GM21367 (cell line): ENCODE data around the gene METTL1.
"Not testable (repeated sequence)": the region's sequence is repeated elsewhere in the genome, so short reads cannot be mapped to it uniquely, and the experiment has no call there.

ENCODE experiments used
- ATAC-seq: cut with Tn5 transposase; IDR thresholded peaks from one replicate; pipeline ENCODE4 v1.9.1; 2021; ENCODE audit not compliant: unreplicated experiment

METTL1 gene

DNA sequence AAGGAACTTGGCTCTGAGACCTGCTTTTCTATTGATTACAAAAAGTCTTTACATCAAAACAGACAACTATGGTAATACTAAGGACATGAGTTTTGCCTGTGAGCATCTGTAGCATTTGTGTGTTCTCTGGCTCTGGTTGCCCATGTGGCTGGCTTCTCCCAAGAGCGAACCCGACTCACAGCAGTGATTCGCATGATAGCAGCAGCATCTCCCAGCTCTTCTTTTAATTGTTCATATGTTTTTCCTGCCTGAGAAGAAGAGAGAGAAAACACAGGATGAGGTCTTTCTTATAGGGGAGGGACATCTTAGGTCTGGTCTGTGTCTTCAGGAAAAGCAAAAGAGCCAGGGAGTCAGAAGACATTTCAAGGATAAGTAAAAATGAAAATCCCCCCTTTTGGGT lies 29.1 kb upstream of the METTL1 start:
- ATAC-seq, result no peak

DNA sequence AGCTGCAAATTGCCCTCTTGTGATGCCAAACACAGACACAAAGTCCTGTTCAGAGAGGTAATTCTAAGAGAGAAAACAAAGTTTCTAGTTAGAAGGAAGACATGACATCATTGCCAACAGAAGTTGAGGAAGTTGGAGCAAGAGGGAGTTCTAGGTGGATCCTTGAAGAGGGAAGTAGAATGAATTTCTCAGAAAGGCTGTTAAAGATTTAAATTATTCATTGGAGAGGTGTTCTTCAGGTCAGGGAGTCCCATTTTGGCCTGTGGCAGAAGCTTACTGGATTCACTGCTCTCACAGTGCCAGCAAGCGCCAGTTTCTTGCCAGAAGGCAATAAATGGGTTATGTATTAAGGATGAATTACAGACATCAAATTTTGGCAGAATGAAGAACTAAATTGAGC lies 26.0 kb upstream of the METTL1 start:
- no peak for ATAC-seq

DNA sequence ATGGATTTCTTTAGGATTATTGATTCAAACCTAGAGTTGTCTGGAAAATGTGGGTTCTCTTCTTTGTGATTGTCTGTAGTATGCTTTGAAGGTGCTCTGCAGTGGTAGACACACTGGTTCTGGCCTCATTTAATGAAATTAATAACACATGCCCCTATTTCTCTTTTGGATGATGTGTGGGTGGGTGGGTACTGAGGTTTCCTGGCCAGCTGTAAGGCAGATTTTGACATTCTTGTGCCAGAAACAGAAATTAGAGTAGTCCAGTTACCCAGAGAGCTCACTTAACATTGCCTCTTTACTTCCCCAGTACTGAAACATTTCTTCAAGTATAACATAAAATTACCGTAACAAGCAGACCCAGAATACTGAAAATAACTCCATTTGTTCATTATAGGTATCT lies 25.1 kb upstream of the METTL1 start:
- ATAC-seq, result no peak

DNA sequence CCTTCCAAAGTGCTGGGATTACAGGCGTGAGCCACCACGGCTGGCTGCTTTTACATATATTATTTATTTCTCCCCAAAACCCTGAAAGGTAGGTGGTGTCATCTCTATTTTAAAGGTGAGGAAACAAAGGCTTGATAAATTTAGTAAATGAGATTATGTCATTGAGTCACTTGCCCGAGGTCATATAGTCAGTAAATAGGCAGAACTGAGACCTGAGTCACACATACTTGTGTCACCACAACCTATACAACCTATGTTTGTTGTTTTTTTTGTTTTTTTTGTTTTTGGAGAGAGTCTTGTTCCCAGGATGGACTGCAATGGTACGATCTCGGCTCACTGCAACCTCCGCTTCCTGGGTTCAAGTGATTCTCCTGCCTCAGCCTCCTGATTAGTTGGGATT lies 23.4 kb upstream of the METTL1 start:
- ATAC-seq, result no peak

DNA sequence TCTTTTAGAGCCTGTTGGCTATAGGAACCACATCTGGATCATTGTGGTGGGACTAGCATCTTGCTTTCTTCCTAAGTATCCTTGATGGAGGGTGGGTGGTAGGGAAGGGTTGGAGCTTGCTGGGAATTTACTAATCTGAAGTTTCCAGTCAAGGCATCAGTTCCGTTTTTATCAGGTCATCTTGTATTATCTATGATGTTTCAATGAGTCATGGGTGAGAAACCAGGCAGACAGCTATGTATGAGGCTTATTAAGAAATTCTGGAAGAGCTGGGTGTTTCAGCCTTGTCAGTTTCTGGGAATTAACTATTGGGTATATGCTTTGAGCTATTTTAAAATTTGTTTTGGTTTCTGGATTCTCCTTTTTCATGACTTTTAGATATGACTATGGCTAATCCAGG lies 22.0 kb upstream of the METTL1 start:
- ATAC-seq, result no peak

DNA sequence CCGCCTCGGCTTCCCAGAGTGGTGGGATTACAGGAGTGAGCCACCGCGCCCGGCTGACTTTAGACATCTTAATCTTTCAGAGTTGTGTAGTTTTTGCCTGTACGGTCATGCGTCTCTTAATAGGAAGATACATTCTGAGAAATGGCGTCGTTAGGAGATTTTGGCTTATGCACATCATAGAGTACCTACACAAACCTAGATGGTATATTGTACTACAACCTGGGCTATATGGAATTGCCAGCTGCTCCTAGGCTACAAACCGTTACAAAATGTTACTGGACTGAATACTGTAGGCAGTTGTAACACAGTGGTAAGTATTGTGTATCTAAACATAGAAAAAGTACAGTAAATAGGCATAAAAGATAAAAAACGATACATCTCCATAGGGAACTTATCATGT lies 12.0 kb upstream of the METTL1 start:
- ATAC-seq, result no peak

DNA sequence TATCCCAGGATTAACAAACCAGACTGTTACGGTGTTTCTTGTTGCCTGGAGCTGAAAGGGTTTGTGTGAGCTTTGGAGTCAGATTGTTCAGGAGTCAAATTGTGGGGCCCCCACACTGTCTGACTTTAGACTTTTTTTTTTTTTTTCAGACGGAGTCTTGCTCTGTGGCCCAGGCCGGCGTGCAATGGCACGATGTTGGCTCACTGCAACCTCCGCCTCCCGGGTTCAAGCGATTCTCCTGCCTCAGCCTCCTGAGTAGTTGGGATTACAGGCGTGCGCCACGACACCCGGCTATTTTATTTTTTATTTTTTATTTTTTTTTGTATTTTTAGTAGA lies 11.5 kb upstream of the METTL1 start:
- ATAC-seq, result no peak

DNA sequence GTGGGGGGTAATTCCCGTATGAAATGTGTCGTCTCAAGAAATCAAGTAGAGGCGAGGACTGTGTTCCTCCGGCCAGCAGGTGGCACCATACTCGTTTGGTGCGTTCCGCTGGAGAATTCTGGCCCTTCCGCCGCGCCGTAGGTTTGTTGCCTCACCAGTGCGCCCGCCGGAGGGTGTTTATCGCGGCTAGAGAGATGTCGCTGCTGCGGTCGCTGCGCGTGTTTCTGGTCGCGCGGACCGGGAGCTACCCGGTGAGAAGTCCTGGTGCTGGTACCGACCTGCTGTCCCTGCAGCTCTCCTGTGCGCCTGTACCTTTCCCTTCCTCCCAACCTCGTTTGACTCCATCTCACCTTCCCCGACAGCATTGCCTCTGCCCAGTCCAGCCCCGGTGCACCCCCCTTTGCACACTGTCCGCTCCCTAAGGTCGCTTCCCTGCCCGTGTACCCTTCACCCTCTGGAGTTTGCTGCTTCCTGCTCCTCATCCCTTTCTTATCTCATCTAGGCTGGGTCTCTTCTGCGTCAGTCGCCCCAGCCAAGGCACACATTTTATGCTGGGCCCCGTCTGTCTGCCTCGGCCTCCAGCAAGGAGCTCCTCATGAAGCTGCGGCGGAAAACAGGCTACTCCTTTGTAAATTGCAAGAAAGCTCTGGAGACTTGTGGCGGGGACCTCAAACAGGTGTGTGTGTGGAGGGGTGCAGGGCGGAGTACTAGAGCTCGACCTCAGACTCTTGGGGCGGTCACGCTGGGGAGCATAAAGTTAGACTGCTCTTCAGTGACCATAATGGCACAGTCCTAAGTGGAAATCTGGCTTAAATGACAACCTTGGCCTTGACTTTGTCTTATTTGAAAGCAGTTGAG lies 10.9 kb upstream of the METTL1 start, which contains the start of gene TSFM:
TSS of gene TSFM (plus strand) at position 180 of the 858 bp plus-strand sequence. CDS start at position 195, 15 bp downstream.
- ATAC-seq, result peak; percentile 70

DNA sequence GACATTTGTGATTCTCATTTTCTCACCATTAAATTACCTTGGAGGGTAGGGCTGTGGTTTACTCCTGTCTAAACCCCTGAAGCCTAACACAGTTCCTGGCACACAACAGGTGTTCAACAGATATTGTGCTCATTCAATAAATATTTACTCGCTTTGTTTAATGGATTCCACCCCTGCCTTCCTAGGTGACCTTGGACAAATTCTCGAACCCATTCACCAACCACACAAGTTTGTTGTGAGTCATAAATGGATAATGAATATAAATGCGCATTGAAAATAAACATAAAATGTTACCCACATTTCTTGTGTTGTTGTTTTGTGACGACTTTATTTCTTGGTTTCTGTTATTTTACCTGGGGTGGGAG lies 10.3 kb upstream of the METTL1 start:
- ATAC-seq, result no peak

DNA sequence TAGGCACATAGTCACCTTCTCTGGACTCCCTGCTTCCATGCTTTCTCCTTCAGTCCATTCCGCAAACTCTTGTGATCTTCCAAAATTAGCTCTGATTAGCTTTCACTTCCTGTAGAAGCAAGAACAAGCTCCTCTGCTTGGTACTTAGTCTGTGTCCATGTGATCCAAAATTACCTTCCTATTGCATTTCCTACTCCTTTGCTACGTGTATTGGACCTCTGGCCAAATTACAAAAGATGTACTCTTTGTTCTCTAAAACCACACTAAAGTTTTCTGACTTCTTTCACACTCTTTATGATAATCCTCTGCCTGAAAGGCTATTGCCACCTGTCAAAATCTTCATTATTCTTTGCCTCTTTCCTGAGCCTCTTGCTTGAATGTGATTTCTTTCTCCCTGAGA lies 9.9 kb upstream of the METTL1 start:
- no peak for ATAC-seq

DNA sequence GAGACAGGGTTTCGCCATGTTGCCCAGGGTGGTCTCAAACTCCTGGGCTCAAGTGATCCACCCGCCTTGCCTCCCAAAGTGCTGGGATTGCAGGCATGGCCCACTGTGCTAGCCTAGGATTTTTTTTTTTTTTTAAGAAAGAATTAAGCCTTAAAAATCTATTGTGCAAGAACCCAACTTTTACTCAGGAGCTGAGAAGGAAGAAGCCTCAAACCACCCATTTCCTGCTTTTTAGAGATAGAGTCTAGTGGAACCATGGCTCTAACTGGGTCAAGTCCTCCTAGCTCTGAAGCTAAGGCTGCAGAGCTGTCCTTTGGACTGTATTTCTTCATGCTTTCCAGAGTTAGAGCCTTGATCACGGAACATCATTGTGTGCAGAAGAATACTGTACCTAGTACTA lies 9.3 kb upstream of the METTL1 start:
- ATAC-seq, result no peak

DNA sequence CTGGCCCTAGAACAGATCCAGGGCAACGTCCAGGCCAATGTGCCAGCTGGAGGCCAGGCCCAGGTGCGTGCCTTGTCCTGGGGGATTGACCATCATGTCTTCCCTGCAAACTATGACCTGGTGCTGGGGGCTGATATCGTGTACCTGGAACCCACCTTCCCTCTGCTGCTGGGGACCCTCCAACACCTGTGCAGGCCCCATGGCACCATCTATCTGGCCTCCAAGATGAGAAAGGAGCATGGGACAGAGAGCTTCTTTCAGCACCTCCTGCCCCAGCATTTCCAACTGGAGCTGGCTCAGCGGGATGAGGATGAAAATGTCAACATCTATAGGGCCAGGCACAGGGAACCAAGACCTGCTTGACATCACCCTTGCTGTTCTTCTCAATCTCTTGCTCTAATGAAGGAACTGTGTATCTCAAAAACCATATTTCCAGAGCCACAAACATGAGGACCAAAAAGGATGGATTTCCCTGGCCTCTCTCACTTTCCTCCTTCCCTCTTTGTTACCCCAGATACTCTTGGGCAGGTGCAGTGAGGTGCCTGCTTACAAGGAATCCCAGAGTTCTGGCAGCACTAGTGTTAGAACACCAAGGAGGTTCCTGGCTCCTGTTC lies 8.5 kb upstream of the METTL1 start:
- no peak for ATAC-seq

DNA sequence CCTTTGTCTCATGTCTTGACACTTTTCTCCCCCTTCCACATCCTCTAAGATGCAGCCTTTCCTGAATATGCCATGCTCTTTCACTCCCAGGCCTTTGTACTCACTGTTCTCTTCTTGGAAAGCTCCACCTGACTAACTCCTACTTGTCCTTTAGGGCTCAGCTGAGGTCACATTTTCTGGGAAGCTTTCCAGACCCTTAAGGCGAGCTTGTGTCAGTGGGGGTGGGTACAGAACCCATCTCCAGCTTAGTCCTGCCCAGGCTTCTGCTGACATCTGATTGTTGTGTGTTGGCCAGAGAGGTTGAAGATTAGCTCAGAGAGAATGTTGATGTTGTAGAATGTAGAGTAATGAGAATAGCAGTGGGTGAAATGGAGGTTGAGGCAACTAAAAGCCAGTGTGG lies 7.8 kb upstream of the METTL1 start:
- ATAC-seq, result no peak

DNA sequence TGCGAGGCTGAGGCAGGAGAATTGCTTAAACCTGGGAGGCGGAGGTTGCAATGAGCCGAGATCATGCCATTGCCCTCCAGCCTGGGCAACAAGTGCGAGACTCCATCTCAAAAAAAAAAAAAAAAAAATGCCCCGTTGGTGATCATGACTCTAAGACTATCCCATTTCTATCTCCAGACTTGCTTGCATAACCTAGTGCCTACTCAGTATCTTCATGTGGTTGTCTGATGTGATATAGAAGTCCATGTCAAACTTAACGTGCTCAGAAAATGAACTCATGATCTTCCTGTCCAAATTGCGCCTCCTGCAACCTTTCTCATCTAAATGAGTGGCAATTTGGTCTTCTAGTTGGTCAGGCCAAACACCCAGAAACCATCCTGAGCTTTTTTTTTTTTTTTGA lies 6.0 kb upstream of the METTL1 start:
- no peak for ATAC-seq

DNA sequence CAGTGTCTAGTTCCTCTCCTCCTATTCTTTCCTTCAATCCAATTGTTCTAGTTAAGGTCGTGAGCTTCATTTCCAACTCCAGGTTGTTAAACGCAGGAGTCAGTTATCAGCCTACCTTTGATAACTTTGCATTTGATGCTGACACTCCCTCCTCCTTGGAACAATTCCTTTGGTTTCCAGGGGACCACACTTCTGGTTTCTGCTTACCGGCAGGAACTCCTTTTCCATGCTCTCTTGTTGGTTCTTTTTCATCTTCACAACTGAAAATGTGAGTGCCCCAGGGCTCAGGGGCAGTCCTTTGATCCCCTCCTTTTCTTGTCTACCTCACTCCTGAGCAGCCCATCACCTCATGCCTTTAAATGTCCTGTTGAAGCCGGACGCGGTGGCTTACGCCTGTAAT lies 5.5 kb upstream of the METTL1 start:
- no peak for ATAC-seq

DNA sequence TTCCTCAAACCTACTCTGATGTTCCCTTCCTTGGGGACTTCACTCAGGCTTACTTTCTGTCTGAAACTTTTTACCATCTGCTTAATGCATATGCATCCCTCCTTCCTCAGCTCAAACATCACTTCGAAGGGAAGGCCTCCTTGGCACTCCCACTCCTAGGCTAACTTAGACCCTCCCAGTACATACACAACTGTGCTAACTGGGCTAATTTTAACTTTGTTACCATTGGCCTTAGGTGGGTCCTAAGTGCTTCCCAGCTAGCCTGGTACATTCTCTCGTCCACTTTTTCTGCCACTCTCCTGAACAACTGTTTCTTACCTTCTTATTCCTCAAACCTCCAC lies 4.3 kb upstream of the METTL1 start:
- ATAC-seq, result no peak

DNA sequence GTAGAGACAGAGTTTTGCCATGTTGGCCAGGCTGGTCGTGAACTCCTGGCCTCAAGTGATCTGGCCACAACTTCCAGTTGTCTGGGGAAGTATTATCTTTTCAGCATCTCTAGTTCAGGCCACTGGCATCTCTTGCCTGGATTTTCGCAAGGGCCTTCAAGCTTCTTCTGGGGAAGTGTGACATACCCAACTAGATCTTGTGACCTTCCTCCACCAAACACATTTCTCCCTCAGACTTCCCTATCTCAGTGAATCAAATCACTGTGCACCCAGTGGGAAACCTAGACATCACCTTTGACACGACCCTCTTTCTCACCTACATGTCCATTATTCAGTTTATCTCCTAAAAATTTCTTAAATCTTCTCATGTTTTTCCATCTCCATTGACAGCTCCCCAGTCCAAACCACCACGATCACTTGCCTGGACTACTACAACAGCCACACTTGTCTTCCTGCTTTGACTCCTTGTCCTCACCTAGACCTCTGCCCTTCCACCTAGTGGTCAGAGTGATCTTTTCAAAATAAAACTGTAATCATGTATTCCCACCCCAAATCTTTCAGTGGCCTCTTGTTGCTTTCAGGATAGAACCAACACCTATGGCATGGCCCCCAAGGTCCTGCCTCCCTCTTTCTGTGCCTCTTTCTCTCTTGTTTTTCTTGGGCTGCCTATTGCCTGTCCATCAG lies 3.8 kb upstream of the METTL1 start:
- ATAC-seq, result no peak

DNA sequence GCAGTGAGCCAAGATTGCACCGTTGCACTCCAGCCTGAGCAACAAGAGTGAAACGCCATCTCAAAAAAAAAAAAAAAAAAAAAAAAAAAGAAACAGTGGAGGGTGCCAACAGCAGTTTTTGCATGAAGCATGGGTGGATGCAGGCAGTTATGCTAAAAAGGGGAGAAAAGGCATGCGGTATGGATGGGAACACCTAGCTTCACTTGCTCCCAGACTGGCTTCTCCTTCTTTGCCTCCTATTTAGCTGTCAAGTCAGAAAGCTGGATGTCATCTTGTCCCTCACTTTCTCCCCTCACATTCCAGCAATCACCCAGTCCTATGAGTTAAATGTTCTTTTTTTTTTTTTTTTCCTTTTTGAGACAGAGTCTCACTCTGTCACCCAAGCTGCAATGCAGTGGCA lies 3.1 kb upstream of the METTL1 start:
- no peak for ATAC-seq

DNA sequence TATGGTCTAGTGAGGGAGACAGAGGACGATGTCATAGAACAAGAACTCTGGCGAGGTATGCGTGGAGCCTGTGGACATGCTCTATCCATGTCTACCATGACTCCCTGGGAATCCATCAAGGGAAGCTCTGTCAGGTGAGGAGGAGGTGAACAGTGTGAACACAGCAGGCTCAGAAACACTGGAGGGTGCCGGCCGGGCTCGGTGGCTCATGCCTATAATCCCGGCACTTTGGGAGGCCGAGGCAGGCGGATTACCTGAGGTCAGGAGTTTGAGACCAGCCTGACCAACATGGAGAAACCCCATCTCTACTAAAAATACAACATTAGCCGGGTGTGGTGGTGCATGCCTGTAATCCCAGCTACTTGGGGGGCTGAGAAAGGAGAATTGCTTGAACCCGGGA lies 2.7 kb upstream of the METTL1 start:
- ATAC-seq, result not testable (repeated sequence)

DNA sequence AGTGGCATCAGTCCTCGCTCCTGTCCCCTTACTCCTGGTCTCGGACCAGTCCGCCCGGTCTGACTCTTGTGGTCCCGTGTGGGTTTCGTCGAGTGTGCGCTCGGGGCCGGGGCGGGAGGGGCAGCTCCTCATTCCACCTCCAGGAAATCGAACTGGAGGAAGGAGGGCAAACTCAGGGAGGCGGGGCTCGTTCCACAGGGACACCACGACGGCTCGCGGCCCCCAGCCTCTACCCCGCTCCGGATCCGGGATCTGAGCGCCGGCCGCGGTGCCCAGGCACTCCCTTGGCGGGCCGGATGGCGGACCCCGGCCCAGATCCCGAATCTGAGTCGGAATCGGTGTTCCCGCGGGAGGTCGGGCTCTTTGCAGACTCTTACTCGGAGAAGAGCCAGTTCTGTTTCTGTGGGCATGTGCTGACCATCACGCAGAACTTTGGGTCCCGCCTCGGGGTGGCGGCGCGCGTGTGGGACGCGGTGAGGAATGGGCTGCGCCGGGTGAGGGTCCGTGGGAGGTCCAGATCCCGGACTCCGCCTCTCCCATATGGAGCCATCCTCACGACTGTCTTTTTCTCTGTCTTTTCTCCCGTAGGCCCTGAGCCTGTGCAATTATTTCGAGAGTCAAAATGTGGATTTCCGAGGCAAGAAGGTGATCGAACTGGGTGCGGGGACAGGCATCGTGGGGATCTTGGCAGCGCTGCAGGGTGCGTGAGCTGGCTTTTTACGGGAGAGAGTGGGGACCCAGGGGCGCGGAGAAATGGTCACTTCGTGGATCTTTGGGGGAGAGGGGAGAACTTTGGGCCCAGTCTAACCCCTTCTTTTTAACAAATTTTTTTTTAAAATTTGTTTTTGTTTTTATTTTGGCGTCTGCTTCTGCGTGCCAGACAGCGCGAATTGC lies 771 bp upstream of the METTL1 start, which contains the start of gene EEF1AKMT3:
TSS of gene EEF1AKMT3 (plus strand) at position 186 of the 894 bp plus-strand sequence. CDS start at position 297, 111 bp downstream.
- ATAC-seq, result peak; percentile 29

DNA sequence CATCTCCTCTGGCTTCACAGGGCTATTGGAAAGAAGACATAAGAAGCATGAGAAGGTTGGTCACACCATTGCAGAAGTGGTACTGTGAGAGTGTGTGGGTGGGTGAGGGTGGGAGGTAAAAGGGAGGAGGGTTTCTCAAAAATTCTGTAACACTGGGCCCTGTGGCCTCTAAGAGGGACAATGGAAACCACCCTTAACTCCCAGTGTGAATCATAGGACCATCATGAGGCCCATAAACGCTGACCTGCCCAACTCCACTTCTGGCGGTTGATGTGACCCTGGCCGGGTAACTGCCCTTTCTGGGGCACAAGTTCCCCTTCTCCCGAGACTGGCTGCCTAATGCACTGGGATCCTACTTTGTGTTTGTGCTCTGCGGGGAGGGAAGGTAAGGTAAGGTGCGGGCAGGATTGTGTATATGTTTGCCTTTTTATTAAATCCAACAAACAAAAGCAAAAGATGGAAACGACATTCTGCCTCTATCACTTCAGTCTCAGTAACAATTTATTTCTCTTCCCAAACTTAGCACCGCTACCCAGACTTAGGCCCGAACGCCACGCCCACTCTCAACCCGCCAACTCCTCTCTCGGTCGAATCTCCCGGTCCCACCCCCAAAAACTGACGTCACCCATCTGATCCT lies 551 bp downstream of the METTL1 start:
- peak; percentile 54 for ATAC-seq
